Trophoblast cell (in vitro differentiated cells and primary cell): ENCODE measurements around the gene EXOSC10.
"Not testable (repeated sequence)": the region's sequence is repeated elsewhere in the genome, so short reads cannot be mapped to it uniquely, and the experiment has no call there.

Experiments used
- DNase-seq, 2 donors: peaks; one replicate each; pipeline ENCODE4 v3.0.0-alpha.2; 2016
- H2AFZ ChIP-seq: 2 replicates; pipeline ENCODE4 v1.6.1; 2013; ENCODE audit warnings: low read length, moderate library complexity, mild to moderate bottlenecking; ENCODE audit not compliant: insufficient read depth, poor library complexity
- H2AK5ac ChIP-seq: 2 replicates; pipeline ENCODE4 v1.6.1; 2013; ENCODE audit warnings: mild to moderate bottlenecking, low read length
- H2BK120ac ChIP-seq: 2 replicates; pipeline ENCODE4 v1.6.1; 2013; ENCODE audit warnings: low read length, mild to moderate bottlenecking, moderate library complexity; ENCODE audit not compliant: insufficient read depth, poor library complexity
- H2BK12ac ChIP-seq: 2 replicates; pipeline ENCODE4 v1.6.1; 2013; ENCODE audit warnings: mild to moderate bottlenecking, low read length, moderate library complexity
- H2BK5ac ChIP-seq: 2 replicates; pipeline ENCODE4 v1.6.1; 2013; ENCODE audit warnings: low read length, low read depth, moderate library complexity, mild to moderate bottlenecking; ENCODE audit not compliant: poor library complexity
- H3K14ac ChIP-seq: 2 replicates; pipeline ENCODE4 v1.6.1; 2013; ENCODE audit warnings: mild to moderate bottlenecking, low read length
- H3K18ac ChIP-seq: 2 replicates; pipeline ENCODE4 v1.6.1; 2013; ENCODE audit warnings: mild to moderate bottlenecking, low read length
- H3K23ac ChIP-seq: 2 replicates; pipeline ENCODE4 v1.6.1; 2013; ENCODE audit warnings: low read length
- H3K27ac ChIP-seq: 2 replicates; pipeline ENCODE4 v1.5.1; 2013; ENCODE audit warnings: low read depth, mild to moderate bottlenecking, inconsistent platforms, low read length, moderate library complexity
- H3K27me3 ChIP-seq: 2 replicates; pipeline ENCODE4 v1.6.1; 2013; ENCODE audit warnings: inconsistent platforms, mild to moderate bottlenecking, low read length, moderate library complexity; ENCODE audit not compliant: insufficient read depth
- H3K36me3 ChIP-seq, 2 experiments: 1 replicate in 1 of 2; 2 replicates in 1 of 2; pipeline ENCODE4 v1.6.1; 2013; ENCODE audit warnings: low read length in 2 of 2, mild to moderate bottlenecking in 2 of 2, moderate library complexity in 1 of 2; ENCODE audit not compliant: insufficient read depth in 2 of 2, control insufficient read depth in 1 of 2
- H3K4ac ChIP-seq: 2 replicates; pipeline ENCODE4 v1.6.1; 2013; ENCODE audit warnings: low read depth, mild to moderate bottlenecking, low read length, moderate library complexity
- H3K4me1 ChIP-seq, 2 experiments: 1 replicate in 1 of 2; 2 replicates in 1 of 2; pipeline ENCODE4 v1.6.1; 2013; ENCODE audit warnings: low read length in 2 of 2, mild to moderate bottlenecking in 2 of 2, moderate library complexity in 1 of 2; ENCODE audit not compliant: insufficient read depth in 2 of 2, control insufficient read depth in 1 of 2
- H3K4me2 ChIP-seq: 2 replicates; pipeline ENCODE4 v1.6.1; 2013; ENCODE audit warnings: inconsistent platforms, mild to moderate bottlenecking, low read length, moderate library complexity
- H3K4me3 ChIP-seq: 2 replicates; pipeline ENCODE4 v1.5.1; 2013; ENCODE audit warnings: mild to moderate bottlenecking, low read depth, low read length, inconsistent platforms
- H3K79me1 ChIP-seq: one replicate; pipeline ENCODE4 v1.6.1; 2013; ENCODE audit warnings: low read length
- H3K79me2 ChIP-seq: 2 replicates; pipeline ENCODE4 v1.6.1; 2013; ENCODE audit warnings: low read length, mild to moderate bottlenecking; ENCODE audit not compliant: control insufficient read depth, insufficient read depth, poor library complexity
- H3K9ac ChIP-seq: 2 replicates; pipeline ENCODE4 v1.6.1; 2013; ENCODE audit warnings: mild to moderate bottlenecking, low read length
- H3K9me3 ChIP-seq: 2 replicates; pipeline ENCODE4 v1.6.1; 2013; ENCODE audit warnings: low read depth, mild to moderate bottlenecking, control low read depth, inconsistent platforms, low read length; ENCODE audit not compliant: insufficient read depth
- H4K12ac ChIP-seq: 2 replicates; pipeline ENCODE4 v1.6.1; 2013; ENCODE audit warnings: low read depth, mild to moderate bottlenecking, low read length, moderate library complexity
- H4K8ac ChIP-seq: 2 replicates; pipeline ENCODE4 v1.6.1; 2013; ENCODE audit warnings: low read depth, mild to moderate bottlenecking, low read length, moderate library complexity
- H4K91ac ChIP-seq: one replicate; pipeline ENCODE4 v1.6.1; 2013; ENCODE audit warnings: low read depth, mild to moderate bottlenecking, low read length, moderate library complexity
- WGBS: extraction: QIAGEN DNeasy Blood & Tissue Kit; methylation state at CpG from one replicate; pipeline ENCODE4 v1.1.7; 2013; ENCODE audit warnings: missing lambda C conversion rate; ENCODE audit not compliant: insufficient read length, insufficient coverage; ENCODE audit errors: extremely low coverage; 5-methylcytosine and 5-hydroxymethylcytosine counted together

The EXOSC10 gene

DNA sequence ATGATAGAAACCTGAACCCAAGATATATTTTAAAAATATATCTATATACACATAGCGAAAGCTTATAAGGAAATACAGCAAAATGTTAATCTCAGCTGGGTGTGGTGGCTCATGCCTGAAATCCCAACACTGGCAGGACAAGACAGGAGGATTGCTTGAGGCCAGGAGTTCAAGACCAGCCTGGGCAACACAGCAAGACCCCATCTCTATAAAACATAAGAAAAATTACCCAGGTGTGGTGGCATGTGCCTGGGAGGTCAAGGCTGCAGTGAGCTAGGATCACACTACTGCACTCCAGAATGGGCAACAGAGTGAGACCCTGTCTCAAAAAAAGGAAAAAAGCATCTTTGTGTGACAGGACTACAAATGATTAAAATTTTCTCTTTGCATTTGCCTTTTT lies 33.9 kb downstream of the EXOSC10 start:
- no peak overlapping the region for H2AK5ac ChIP-seq
- H3K9me3 ChIP-seq, result no peaks in the 10 kb centered on the region
- no peak overlapping the region for H3K18ac ChIP-seq
- H3K36me3 ChIP-seq, result peaks cover 56 to 62% of the 10 kb centered on the region in 2 experiments
- H4K91ac ChIP-seq, result no peak overlapping the region
- no peak overlapping the region for H2BK12ac ChIP-seq
- no peak for DNase-seq
- no CpG with 5 or more reads among the region's 1 CpG for WGBS
- H3K9ac ChIP-seq, result no peak overlapping the region
- H2BK120ac ChIP-seq, result no peak overlapping the region
- H3K27me3 ChIP-seq, result no peaks in the 10 kb centered on the region
- no peak overlapping the region for H3K23ac ChIP-seq
- H3K4me3 ChIP-seq, result no peak overlapping the region
- H3K14ac ChIP-seq, result no peak overlapping the region
- no peak overlapping the region for H2BK5ac ChIP-seq
- no peak overlapping the region for H3K27ac ChIP-seq
- H3K79me2 ChIP-seq, result no peaks in the 10 kb centered on the region
- no peaks in the 10 kb centered on the region for H3K79me1 ChIP-seq
- H3K4me2 ChIP-seq, result no peak overlapping the region
- no peak overlapping the region for H2AFZ ChIP-seq
- no peak overlapping the region for H4K8ac ChIP-seq
- no peak overlapping the region for H4K12ac ChIP-seq
- peaks cover 0 to 2% of the 10 kb centered on the region in 2 experiments for H3K4me1 ChIP-seq
- no peak overlapping the region for H3K4ac ChIP-seq

GRCh38 chr1:11064942-11065341 lies 34.7 kb downstream of the EXOSC10 start:
- Histone ChIP-seq H3K14ac (no peak overlapping the region), H2AFZ (no peak overlapping the region), H3K27me3 (no peaks in the 10 kb centered on the region), H2BK5ac (no peak overlapping the region), H3K4me2 (no peak overlapping the region), H3K9ac (no peak overlapping the region), H3K9me3 (no peaks in the 10 kb centered on the region), H3K36me3 (peaks cover 52 to 53% of the 10 kb centered on the region in 2 experiments), H3K18ac (no peak overlapping the region), H4K8ac (no peak overlapping the region), H4K91ac (no peak overlapping the region), H4K12ac (no peak overlapping the region), H2BK12ac (no peak overlapping the region), H3K23ac (no peak overlapping the region), H2AK5ac (no peak overlapping the region), H3K4me1 (peaks cover 0 to 3% of the 10 kb centered on the region in 2 experiments), H3K4ac (no peak overlapping the region), H3K27ac (no peak overlapping the region), H3K79me2 (peaks cover 2% of the 10 kb centered on the region), H3K79me1 (no peaks in the 10 kb centered on the region), H3K4me3 (no peak overlapping the region), H2BK120ac (no peak overlapping the region)
- WGBS, result no CpG with 5 or more reads among the region's 3 CpGs
- no peak for DNase-seq

DNA sequence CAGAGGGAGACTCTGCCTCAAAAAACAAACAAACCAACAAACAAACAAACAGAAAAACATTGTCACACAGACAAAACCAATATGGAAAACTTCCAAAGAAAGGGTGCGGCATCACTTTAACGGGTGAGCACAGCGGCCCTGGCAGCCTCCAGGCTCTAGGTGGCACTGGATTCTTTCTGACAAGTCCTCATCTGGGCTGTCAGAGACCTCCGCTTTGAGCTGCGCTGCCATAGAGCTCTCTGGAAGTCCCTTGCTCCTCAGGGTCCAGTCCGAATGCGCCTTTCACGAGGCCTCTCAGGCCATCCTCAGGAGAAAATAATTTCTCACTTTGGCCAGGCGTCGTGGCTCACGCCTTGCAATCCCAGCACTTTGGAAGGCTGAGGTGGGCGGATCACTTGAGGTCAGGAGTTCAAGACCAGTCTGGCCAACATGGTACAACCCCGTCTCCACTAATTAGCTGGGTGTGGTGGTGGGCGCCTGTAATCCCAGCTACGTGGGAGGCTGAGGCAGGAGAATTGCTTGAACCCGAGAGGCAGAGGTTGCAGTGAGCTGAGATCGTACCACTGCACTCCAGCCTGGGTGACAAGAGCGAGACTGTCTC lies 35.6 kb downstream of the EXOSC10 start:
- H4K8ac ChIP-seq, H4K91ac ChIP-seq, H3K4me2 ChIP-seq, H2AFZ ChIP-seq, H3K27ac ChIP-seq, H3K4me1 ChIP-seq, H3K14ac ChIP-seq, H3K23ac ChIP-seq, H3K9ac ChIP-seq, DNase-seq, H3K79me2 ChIP-seq, H2BK5ac ChIP-seq, H2BK12ac ChIP-seq, H3K9me3 ChIP-seq, H4K12ac ChIP-seq, H3K4ac ChIP-seq, H3K27me3 ChIP-seq, H3K18ac ChIP-seq, H3K79me1 ChIP-seq, H2BK120ac ChIP-seq, H2AK5ac ChIP-seq, H3K4me3 ChIP-seq: not testable (repeated sequence)
- no CpG with 5 or more reads among the region's 18 CpGs for WGBS
- H3K36me3 ChIP-seq, result peaks cover 42 to 44% of the 10 kb centered on the region in 2 experiments

- no peak overlapping the region for H3K4ac ChIP-seq
- no peak overlapping the region for H3K27ac ChIP-seq
- no peak overlapping the region for H4K8ac ChIP-seq
- no peak overlapping the region for H2AK5ac ChIP-seq
- peaks cover 9% of the 10 kb centered on the region for H3K79me2 ChIP-seq
- H3K9me3 ChIP-seq, result no peaks in the 10 kb centered on the region
- H3K36me3 ChIP-seq, result peaks cover 33 to 34% of the 10 kb centered on the region in 2 experiments
- no peak overlapping the region for H2BK120ac ChIP-seq
- H3K18ac ChIP-seq, result no peak overlapping the region
- H3K9ac ChIP-seq, result no peak overlapping the region
- no peak overlapping the region for H3K4me3 ChIP-seq
- H3K14ac ChIP-seq, result no peak overlapping the region
- DNase-seq, result no peak
- no peak overlapping the region for H2BK12ac ChIP-seq
- peaks cover 0 to 11% of the 10 kb centered on the region in 2 experiments for H3K4me1 ChIP-seq
- no CpG with 5 or more reads among the region's 3 CpGs for WGBS
- no peak overlapping the region for H2BK5ac ChIP-seq
- no peak overlapping the region for H4K12ac ChIP-seq
- H2AFZ ChIP-seq, result no peak overlapping the region
- H3K27me3 ChIP-seq, result no peaks in the 10 kb centered on the region
- H3K23ac ChIP-seq, result no peak overlapping the region
- H3K4me2 ChIP-seq, result no peak overlapping the region
- H3K79me1 ChIP-seq, result peaks cover 2% of the 10 kb centered on the region
- no peak overlapping the region for H4K91ac ChIP-seq
Observed at GRCh38 chr1:11062965-11063401, 36.7 kb downstream of the EXOSC10 start.
